ENCODE results near the gene COA4.

COA4 gene

GRCh38 chr11:73862986-73863385 lies 13.7 kb downstream of the COA4 start:
- DNase-seq = no peak

- no peak for DNase-seq
Measured at GRCh38 chr11:73860202-73860601, 16.4 kb downstream of the COA4 start.

- DNase-seq = no peak
Measured at GRCh38 chr11:73859671-73860070, 17.0 kb downstream of the COA4 start.

- no peak for DNase-seq
Measured at GRCh38 chr11:73856031-73856567, 20.5 kb downstream of the COA4 start.

- no peak for DNase-seq
Measured at GRCh38 chr11:73854680-73855079, 22.0 kb downstream of the COA4 start.

- no peak for DNase-seq
Measured at GRCh38 chr11:73852049-73852448, 24.6 kb downstream of the COA4 start.

- DNase-seq = no peak
Measured at GRCh38 chr11:73851046-73851764, 25.4 kb downstream of the COA4 start.

GRCh38 chr11:73839123-73839457 lies 37.6 kb downstream of the COA4 start:
- DNase-seq = no peak

GRCh38 chr11:73838443-73839122 lies 38.1 kb downstream of the COA4 start:
- no peak for DNase-seq

- DNase-seq = no peak
Measured at GRCh38 chr11:73833067-73833466, 43.6 kb downstream of the COA4 start.

- DNase-seq = no peak
Measured at GRCh38 chr11:73830261-73830660, 46.4 kb downstream of the COA4 start.

Measured in CD4-positive, alpha-beta T cell treated with Interleukin-10 for 1 hour (primary cell).